ENCODE results near the gene PPP2R2C. TPM values are rescaled to one million over a fixed set of nuclear protein-coding genes. Genes with fewer than 3 reads are reported as not detected.

PPP2R2C gene
- total RNA-seq, 1 experiment from 2014 or later = 8.1 TPM

GRCh38 chr4:6336166-6336565 is 136.2 kb downstream of the PPP2R2C start:
- no peak overlapping the region for H3K9ac ChIP-seq (ENCODE audit: extremely low read depth, insufficient read length, low read length)
- H3K79me1 ChIP-seq (ENCODE audit: insufficient read depth, low read depth, low read length, poor library complexity, severe bottlenecking) = no peaks in the 10 kb centered on the region
- H2AFZ ChIP-seq (ENCODE audit: low read length) = no peak overlapping the region
- no peak overlapping the region for H2BK120ac ChIP-seq (ENCODE audit: low read depth, low read length, poor library complexity, severe bottlenecking)
- H3K27ac ChIP-seq (ENCODE audit: insufficient read length, low read depth, low read length) = no peak overlapping the region
- Mint-ChIP-seq H3K9me3 (peaks cover 10 to 25% of the 10 kb centered on the region in 2 experiments), H3K36me3 (ENCODE audit: insufficient read depth in 1 of 3, low read depth in 3 of 3) (peaks cover 0 to 12% (median 4%) of the 10 kb centered on the region in 3 experiments; a peak in 5 of 7 replicates), H3K4me3 (no peak overlapping the region), H3K27me3 (ENCODE audit: low read depth) (peaks cover 16% of the 10 kb centered on the region), H3K4me1 (peaks cover 19 to 32% of the 10 kb centered on the region in 2 experiments), H3K27ac (no peak overlapping the region)
- no peak overlapping the region for H2BK5ac ChIP-seq (ENCODE audit: insufficient read length, low read length)
- H3K79me2 ChIP-seq (ENCODE audit: insufficient read depth, low read length) = no peaks in the 10 kb centered on the region
- H2BK15ac ChIP-seq (ENCODE audit: low read depth, low read length) = no peak overlapping the region
- no peaks in the 10 kb centered on the region for H3K23me2 ChIP-seq (ENCODE audit: insufficient read length, low read depth, low read length, poor library complexity, severe bottlenecking)
- no peak overlapping the region for H3K4ac ChIP-seq (ENCODE audit: low read depth, low read length)
- no CpG with 5 or more reads among the region's 13 CpGs for WGBS (ENCODE audit: extremely low coverage, insufficient read length, low lambda C conversion rate)
- TF ChIP-seq CTCF (conservative IDR thresholded peaks at IDR 0.05) = no peak
- no peaks in the 10 kb centered on the region for H4K20me1 ChIP-seq (ENCODE audit: control insufficient read depth, insufficient read depth, insufficient read length)
- no peak overlapping the region for H3K4me2 ChIP-seq (ENCODE audit: insufficient read depth, insufficient read length, low read length)
- H4K8ac ChIP-seq (replicated peaks; ENCODE audit: insufficient read length, low read depth, low read length) = no peak overlapping the region
- no peak overlapping the region for H3K56ac ChIP-seq (ENCODE audit: insufficient read length, low read depth, low read length)
- H3T11ph ChIP-seq (ENCODE audit: low read length) = no peak overlapping the region
- no peaks in the 10 kb centered on the region for H3K9me3 ChIP-seq (ENCODE audit: control insufficient read depth, low read depth, low read length)
- no peak for DNase-seq
- no peak overlapping the region for H4K91ac ChIP-seq (ENCODE audit: insufficient read length, low read depth, low read length)
- H2BK12ac ChIP-seq (ENCODE audit: insufficient read length, low read depth, low read length) = no peak overlapping the region
- no peak overlapping the region for H2BK20ac ChIP-seq (ENCODE audit: low read depth, low read length, poor library complexity, severe bottlenecking)
- no peak overlapping the region for H3K23ac ChIP-seq (ENCODE audit: insufficient read length, low read depth, low read length)
- no peaks in the 10 kb centered on the region for H3K27me3 ChIP-seq (ENCODE audit: insufficient read depth, low read length)
- H3K18ac ChIP-seq (ENCODE audit: insufficient read length, low read depth, low read length) = no peak overlapping the region
- no peaks in the 10 kb centered on the region for H3K4me1 ChIP-seq (ENCODE audit: insufficient read depth, low read length)
- no peak overlapping the region for H4K5ac ChIP-seq (ENCODE audit: insufficient read length, low read depth, low read length)
- no peak overlapping the region for H3K14ac ChIP-seq (ENCODE audit: insufficient read depth, low read length)
- H2AK5ac ChIP-seq (ENCODE audit: insufficient read length, low read length) = no peak overlapping the region

Measured in H9 (cell line).